OCI-LY7 (cell line): Measurements from ENCODE around the gene PPP1R3G.

Source experiments
- EZH2phosphoT487 ChIP-seq: fragments of 200-600 bp; sonication (generic); IDR thresholded peaks from 2 replicates; pipeline ENCODE4 v1.6.1; 2018; ENCODE audit warnings: low read depth, borderline replicate concordance, mild to moderate bottlenecking, mixed run types, antibody characterized with exemption, low read length, moderate library complexity, mixed read lengths
- TF ChIP-seq, protein P1 (sequence below): fragments of 200-600 bp; sonication (generic); conservative IDR thresholded peaks from 2 replicates; pipeline ENCODE4 v1.5.1; 2014; ENCODE audit warnings: mild to moderate bottlenecking, antibody characterized with exemption, low read length, moderate library complexity, mixed read lengths

DNA sequence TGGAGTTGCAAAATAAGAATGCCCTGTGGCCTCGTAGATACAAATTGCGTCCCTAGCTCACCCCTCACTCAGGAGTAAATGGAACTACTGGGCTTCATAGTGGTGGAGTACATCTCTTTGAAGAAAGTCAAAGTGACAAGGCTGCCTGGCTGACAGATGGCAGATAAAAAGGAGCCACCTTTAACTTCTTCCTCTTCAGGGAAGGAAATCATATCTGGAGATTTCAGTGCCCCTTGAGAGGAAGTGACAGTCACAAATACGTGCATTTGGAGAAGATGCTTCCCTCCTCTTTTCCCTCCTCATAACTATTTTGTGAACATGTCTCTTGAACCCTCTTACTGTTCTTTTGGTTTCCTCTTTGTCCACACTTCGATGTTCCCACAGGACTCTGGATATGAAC, 43.2 kb downstream of the PPP1R3G start:
- TF ChIP-seq, protein P1, sequence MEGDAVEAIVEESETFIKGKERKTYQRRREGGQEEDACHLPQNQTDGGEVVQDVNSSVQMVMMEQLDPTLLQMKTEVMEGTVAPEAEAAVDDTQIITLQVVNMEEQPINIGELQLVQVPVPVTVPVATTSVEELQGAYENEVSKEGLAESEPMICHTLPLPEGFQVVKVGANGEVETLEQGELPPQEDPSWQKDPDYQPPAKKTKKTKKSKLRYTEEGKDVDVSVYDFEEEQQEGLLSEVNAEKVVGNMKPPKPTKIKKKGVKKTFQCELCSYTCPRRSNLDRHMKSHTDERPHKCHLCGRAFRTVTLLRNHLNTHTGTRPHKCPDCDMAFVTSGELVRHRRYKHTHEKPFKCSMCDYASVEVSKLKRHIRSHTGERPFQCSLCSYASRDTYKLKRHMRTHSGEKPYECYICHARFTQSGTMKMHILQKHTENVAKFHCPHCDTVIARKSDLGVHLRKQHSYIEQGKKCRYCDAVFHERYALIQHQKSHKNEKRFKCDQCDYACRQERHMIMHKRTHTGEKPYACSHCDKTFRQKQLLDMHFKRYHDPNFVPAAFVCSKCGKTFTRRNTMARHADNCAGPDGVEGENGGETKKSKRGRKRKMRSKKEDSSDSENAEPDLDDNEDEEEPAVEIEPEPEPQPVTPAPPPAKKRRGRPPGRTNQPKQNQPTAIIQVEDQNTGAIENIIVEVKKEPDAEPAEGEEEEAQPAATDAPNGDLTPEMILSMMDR: no peak
- TF ChIP-seq EZH2phosphoT487: no peak
